ENCODE measurements around the gene PRR5. TPM values are rescaled to one million over a fixed set of nuclear protein-coding genes. Genes with fewer than 3 reads are reported as not detected.

The PRR5 gene
- total RNA-seq, 4 donors from 2014 or later: 4.2 to 9.8 (median 7.1) TPM

- ATAC-seq: no peak
- Histone ChIP-seq H3K27me3 (peaks cover 66% of the 10 kb centered on the region), H3K4me1 (peaks cover 0 to 4% (median 0%) of the 10 kb centered on the region in 3 donors), H3K36me3 (no peaks in the 10 kb centered on the region), H3K27ac (no peak overlapping the region), H3K9me3 (no peaks in the 10 kb centered on the region), H3K4me3 (no peak overlapping the region)
- WGBS, 2 donors (ENCODE audit: low coverage in 1 of 2): 56 to 67% methylated on average over 4 to 7 of the region's 11 CpGs
- TF ChIP-seq CTCF (IDR thresholded peaks at IDR 0.05) (no peak), POLR2AphosphoS5 (IDR thresholded peaks at IDR 0.05) (no peak), EP300 (IDR thresholded peaks at IDR 0.05) (no peak), POLR2A (IDR thresholded peaks at IDR 0.05) (no peak)
Measured at GRCh38 chr22:44758344-44758973, 56.5 kb downstream of the PRR5 start.

- Histone ChIP-seq H3K9me3 (no peaks in the 10 kb centered on the region), H3K27me3 (peaks cover 61% of the 10 kb centered on the region), H3K27ac (no peak overlapping the region), H3K4me1 (no peaks in the 10 kb centered on the region), H3K4me3 (no peak overlapping the region), H3K36me3 (no peaks in the 10 kb centered on the region)
- no peak for TF ChIP-seq POLR2AphosphoS5 (IDR thresholded peaks at IDR 0.05)
- ATAC-seq: no peak
- WGBS, 2 donors (ENCODE audit: low coverage in 1 of 2): 67% methylated on average over 1 of the region's 6 CpGs; no CpG with 5 or more reads in 1 of the 2 donors
Measured at GRCh38 chr22:44759001-44759400, 57.0 kb downstream of the PRR5 start.

- 72% methylated on average over 6 of the region's 18 CpGs; no CpG with 5 or more reads in 1 of the 2 donors for WGBS, 2 donors (ENCODE audit: low coverage in 1 of 2)
- H3K4me3 ChIP-seq: no peak overlapping the region
- no peak overlapping the region for H3K27ac ChIP-seq
- ATAC-seq: no peak
- no peaks in the 10 kb centered on the region for H3K36me3 ChIP-seq
- no peaks in the 10 kb centered on the region for H3K4me1 ChIP-seq
- H3K9me3 ChIP-seq: no peaks in the 10 kb centered on the region
- H3K27me3 ChIP-seq: peaks cover 54% of the 10 kb centered on the region
- TF ChIP-seq POLR2A (IDR thresholded peaks at IDR 0.05) (no peak), POLR2AphosphoS5 (IDR thresholded peaks at IDR 0.05) (no peak), EP300 (IDR thresholded peaks at IDR 0.05) (no peak), CTCF (IDR thresholded peaks at IDR 0.05) (no peak)
Measured at GRCh38 chr22:44759430-44760310, 57.7 kb downstream of the PRR5 start.

- no peaks in the 10 kb centered on the region for H3K36me3 ChIP-seq
- 57 to 68% methylated on average over 4 to 5 of the region's 5 CpGs for WGBS, 2 donors (ENCODE audit: low coverage in 1 of 2)
- TF ChIP-seq EP300 (IDR thresholded peaks at IDR 0.05) (no peak), POLR2AphosphoS5 (IDR thresholded peaks at IDR 0.05) (no peak), CTCF (IDR thresholded peaks at IDR 0.05) (no peak), POLR2A (IDR thresholded peaks at IDR 0.05) (no peak)
- no peak overlapping the region for H3K27ac ChIP-seq
- H3K9me3 ChIP-seq: no peaks in the 10 kb centered on the region
- no peak overlapping the region for H3K4me3 ChIP-seq
- peaks cover 54% of the 10 kb centered on the region for H3K27me3 ChIP-seq
- H3K4me1 ChIP-seq: no peaks in the 10 kb centered on the region
- no peak for ATAC-seq
Measured at GRCh38 chr22:44760476-44760875, 58.5 kb downstream of the PRR5 start.

- H3K4me3 ChIP-seq: no peak overlapping the region
- no peaks in the 10 kb centered on the region for H3K4me1 ChIP-seq
- WGBS, 2 donors (ENCODE audit: low coverage in 1 of 2): 60 to 91% methylated on average over 2 to 10 of the region's 10 CpGs
- H3K36me3 ChIP-seq: no peaks in the 10 kb centered on the region
- H3K27ac ChIP-seq: no peak overlapping the region
- peaks cover 55% of the 10 kb centered on the region for H3K27me3 ChIP-seq
- ATAC-seq: no peak
- H3K9me3 ChIP-seq: no peaks in the 10 kb centered on the region
- no peak for TF ChIP-seq POLR2AphosphoS5 (IDR thresholded peaks at IDR 0.05)
- no peak for TF ChIP-seq CTCF (IDR thresholded peaks at IDR 0.05)
- no peak for TF ChIP-seq POLR2A (IDR thresholded peaks at IDR 0.05)
- no peak for TF ChIP-seq EP300 (IDR thresholded peaks at IDR 0.05)
Measured at GRCh38 chr22:44761025-44761424, 59.0 kb downstream of the PRR5 start.

All from gastroesophageal sphincter (tissue), 4 donors.